HL-60 (cell line): ENCODE results near the gene MOAP1.

Experiments used
- GABPA ChIP-seq: IDR thresholded peaks from 2 replicates; pipeline ENCODE4 v1.6.1; 2012; ENCODE audit warnings: low read depth
- POLR2AphosphoS5 ChIP-seq: IDR thresholded peaks from 2 replicates; pipeline ENCODE4 v1.6.1; 2012; ENCODE audit warnings: low read depth
- REST ChIP-seq: IDR thresholded peaks from 2 replicates; pipeline ENCODE4 v1.6.1; 2012; ENCODE audit warnings: low read depth; ENCODE audit not compliant: insufficient replicate concordance
- SPI1 ChIP-seq: IDR thresholded peaks from 2 replicates; pipeline ENCODE4 v1.6.1; 2012; ENCODE audit warnings: low read depth, mild to moderate bottlenecking, borderline replicate concordance
- TF ChIP-seq, protein P1 (sequence below): IDR thresholded peaks from one replicate; pipeline ENCODE4 v1.5.1; 2011; ENCODE audit warnings: low read length, control low read depth, inconsistent platforms; ENCODE audit not compliant: insufficient read depth

GRCh38 chr14:93212432-93212831 is 27.7 kb upstream of the MOAP1 start:
- TF ChIP-seq, protein P1, sequence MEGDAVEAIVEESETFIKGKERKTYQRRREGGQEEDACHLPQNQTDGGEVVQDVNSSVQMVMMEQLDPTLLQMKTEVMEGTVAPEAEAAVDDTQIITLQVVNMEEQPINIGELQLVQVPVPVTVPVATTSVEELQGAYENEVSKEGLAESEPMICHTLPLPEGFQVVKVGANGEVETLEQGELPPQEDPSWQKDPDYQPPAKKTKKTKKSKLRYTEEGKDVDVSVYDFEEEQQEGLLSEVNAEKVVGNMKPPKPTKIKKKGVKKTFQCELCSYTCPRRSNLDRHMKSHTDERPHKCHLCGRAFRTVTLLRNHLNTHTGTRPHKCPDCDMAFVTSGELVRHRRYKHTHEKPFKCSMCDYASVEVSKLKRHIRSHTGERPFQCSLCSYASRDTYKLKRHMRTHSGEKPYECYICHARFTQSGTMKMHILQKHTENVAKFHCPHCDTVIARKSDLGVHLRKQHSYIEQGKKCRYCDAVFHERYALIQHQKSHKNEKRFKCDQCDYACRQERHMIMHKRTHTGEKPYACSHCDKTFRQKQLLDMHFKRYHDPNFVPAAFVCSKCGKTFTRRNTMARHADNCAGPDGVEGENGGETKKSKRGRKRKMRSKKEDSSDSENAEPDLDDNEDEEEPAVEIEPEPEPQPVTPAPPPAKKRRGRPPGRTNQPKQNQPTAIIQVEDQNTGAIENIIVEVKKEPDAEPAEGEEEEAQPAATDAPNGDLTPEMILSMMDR = no peak
- TF ChIP-seq REST (no peak), POLR2AphosphoS5 (no peak), SPI1 (no peak), GABPA (no peak)
